Activated CD4-positive, alpha-beta T cell treated with anti-CD3 and anti-CD28 coated beads for 36 hours (primary cell): ENCODE measurements around the gene SH2D2A. TPM values are rescaled to one million over a fixed set of nuclear protein-coding genes. Genes with fewer than 3 reads are reported as not detected.

Source experiments
- ATAC-seq: fragments of 200-7000 bp; cut with Tn5 transposase; one replicate; pipeline ENCODE4 v1.10.0; 2021; ENCODE audit warnings: mild to moderate bottlenecking, moderate library complexity
- CTCF ChIA-PET: fragments of 350-600 bp; sonication (Branson Sonifier 250); formaldehyde crosslinking; loops from one replicate; lab custom pipeline; 2021; ENCODE audit warnings: antibody characterized with exemption; lab: Charles Lee
- POLR2A ChIA-PET: fragments of 350-600 bp; sonication (Branson Sonifier 250); formaldehyde crosslinking; loops from one replicate; lab custom pipeline; 2021; ENCODE audit warnings: antibody characterized with exemption, inconsistent platforms; lab: Charles Lee
- DNase-seq: peaks from one replicate; pipeline ENCODE4 v3.0.0-alpha.2; 2020
- H3K27ac Mint-ChIP-seq: one replicate; pipeline ENCODE4 v1.8.0; 2021; ENCODE audit warnings: mixed read lengths
- H3K27me3 Mint-ChIP-seq: one replicate; pipeline ENCODE4 v1.8.0; 2021; ENCODE audit warnings: mixed read lengths
- H3K36me3 Mint-ChIP-seq: one replicate; pipeline ENCODE4 v1.8.0; 2021; ENCODE audit warnings: low read depth, mixed read lengths
- H3K4me1 Mint-ChIP-seq: one replicate; pipeline ENCODE4 v1.8.0; 2021; ENCODE audit warnings: mixed read lengths
- H3K4me3 Mint-ChIP-seq: one replicate; pipeline ENCODE4 v1.8.0; 2021; ENCODE audit warnings: mild to moderate bottlenecking, moderate library complexity, mixed read lengths
- H3K9me3 Mint-ChIP-seq: one replicate; pipeline ENCODE4 v1.8.0; 2021; ENCODE audit warnings: low read depth, mixed read lengths
- intact Hi-C, 2 experiments: fragments of 100-400 bp; cut with DNase I in 1 of 2; cut with micrococcal nuclease in 1 of 2; formaldehyde crosslinking; loops; one replicate each; pipeline versions ENCODE4 v1.14.2 to v1.15.1; 2022 to 2024; cut with DNase I, micrococcal nuclease
- total RNA-seq, 2 experiments: library from RNA; stranded (reverse); gene quantifications; one replicate each; pipeline ENCODE4 v1.2.3, GENCODE V29; 2021

SH2D2A gene
- total RNA-seq, 2 experiments from 2014 or later, result 189 to 211 TPM

GRCh38 chr1:156811168-156811567 is 5.5 kb downstream of the SH2D2A start:
- CTCF ChIA-PET, result interaction anchor here (0.7 to 2.3 kb wide), 5 partner anchors 10 to 358 kb away, joined by 3 to 8 read pairs (median 6); partner anchors contain the start of genes INSRR and NTRK1
- POLR2A ChIA-PET, result no interaction called here

GRCh38 chr1:156809711-156810366 is 6.8 kb downstream of the SH2D2A start:
- ChIA-PET CTCF (interaction anchor here (1.0 to 2.5 kb wide), 7 partner anchors 9 to 104 kb away, joined by 3 to 14 read pairs (median 6); partner anchors contain the start of genes INSRR and NTRK1), POLR2A (interaction anchor here (0.6 kb wide), 1 partner anchor 12 kb away, joined by 3 read pairs; no protein-coding TSS in a partner anchor)
- H3K4me3 Mint-ChIP-seq, result no peak overlapping the region

More at GRCh38 chr1:156811168-156811567, 5.5 kb downstream of the SH2D2A start:
- Mint-ChIP-seq H3K27ac (peak overlapping the region; percentile 100), H3K27me3 (no peaks in the 10 kb centered on the region), H3K4me3 (peak overlapping the region; percentile 93), H3K36me3 (peaks cover 92% of the 10 kb centered on the region), H3K9me3 (no peaks in the 10 kb centered on the region), H3K4me1 (peaks cover 70% of the 10 kb centered on the region)
- DNase-seq (peak; percentile 12), ATAC-seq (no peak)
- intact Hi-C loops, result loop anchor here in 1 of 2 experiments (5.0 kb wide), 1 partner anchor 51 kb away; the partner anchor contains the start of gene NTRK1

DNA sequence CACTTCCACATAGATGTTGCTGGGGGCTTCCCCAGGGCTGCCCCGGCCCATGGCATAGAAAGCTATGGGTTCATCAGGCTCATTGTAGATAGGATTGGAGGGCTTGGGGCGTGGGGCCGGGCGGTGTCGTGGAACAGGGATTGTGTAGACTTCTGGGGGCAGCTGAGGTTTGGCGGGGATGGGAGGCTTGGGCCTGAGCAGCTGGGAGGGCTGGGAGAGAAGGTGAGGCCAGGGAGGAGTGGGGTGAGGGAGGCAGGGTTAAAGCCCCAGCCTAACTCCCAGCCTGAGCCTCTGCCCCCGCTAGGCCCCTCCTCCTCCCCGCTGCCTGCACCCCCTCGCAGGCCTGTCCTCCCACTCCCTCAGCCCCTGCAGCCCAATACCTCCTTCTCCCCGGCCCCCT is 7.4 kb downstream of the SH2D2A start:
- no peaks in the 10 kb centered on the region for H3K9me3 Mint-ChIP-seq
- ATAC-seq (no peak), DNase-seq (no peak)
- POLR2A ChIA-PET, result interaction anchor here (0.6 kb wide), 1 partner anchor 13 kb away, joined by 3 read pairs; no protein-coding TSS in a partner anchor
- H3K27ac Mint-ChIP-seq, result no peak overlapping the region
- peaks cover 80% of the 10 kb centered on the region for H3K36me3 Mint-ChIP-seq
- peaks cover 64% of the 10 kb centered on the region for H3K4me1 Mint-ChIP-seq
- no peaks in the 10 kb centered on the region for H3K27me3 Mint-ChIP-seq
- H3K4me3 Mint-ChIP-seq, result no peak overlapping the region
- intact Hi-C loops, result no loop called here
- CTCF ChIA-PET, result interaction anchor here (1.1 to 2.5 kb wide), 3 partner anchors 12 to 104 kb away, joined by 3 to 14 read pairs (median 6); partner anchors contain the start of genes INSRR and NTRK1

More at GRCh38 chr1:156809711-156810366, 6.8 kb downstream of the SH2D2A start:
- Mint-ChIP-seq H3K4me1 (peaks cover 67% of the 10 kb centered on the region), H3K27me3 (no peaks in the 10 kb centered on the region), H3K27ac (no peak overlapping the region), H3K36me3 (peaks cover 86% of the 10 kb centered on the region), H3K9me3 (no peaks in the 10 kb centered on the region)
- intact Hi-C loops, result loop anchor here in 1 of 2 experiments (5.0 kb wide), 1 partner anchor 52 kb away; the partner anchor contains the start of gene NTRK1
- DNase-seq (peak; percentile 2), ATAC-seq (no peak)

- Mint-ChIP-seq H3K36me3 (peaks cover 71% of the 10 kb centered on the region), H3K27me3 (no peaks in the 10 kb centered on the region), H3K9me3 (no peaks in the 10 kb centered on the region), H3K4me1 (peaks cover 60% of the 10 kb centered on the region), H3K27ac (peak overlapping the region; percentile 68), H3K4me3 (no peak overlapping the region)
- CTCF ChIA-PET, result interaction anchor here (1.1 to 2.5 kb wide), 6 partner anchors 11 to 119 kb away, joined by 3 to 14 read pairs (median 4); no protein-coding TSS in a partner anchor
- POLR2A ChIA-PET, result interaction anchor here (1.1 kb wide), 2 partner anchors 35 to 40 kb away, joined by 3 to 4 read pairs; no protein-coding TSS in a partner anchor
- intact Hi-C loops, result no loop called here
- no peak for ATAC-seq
- DNase-seq, result no peak
Observed at GRCh38 chr1:156808186-156809030, 8.2 kb downstream of the SH2D2A start.

DNA sequence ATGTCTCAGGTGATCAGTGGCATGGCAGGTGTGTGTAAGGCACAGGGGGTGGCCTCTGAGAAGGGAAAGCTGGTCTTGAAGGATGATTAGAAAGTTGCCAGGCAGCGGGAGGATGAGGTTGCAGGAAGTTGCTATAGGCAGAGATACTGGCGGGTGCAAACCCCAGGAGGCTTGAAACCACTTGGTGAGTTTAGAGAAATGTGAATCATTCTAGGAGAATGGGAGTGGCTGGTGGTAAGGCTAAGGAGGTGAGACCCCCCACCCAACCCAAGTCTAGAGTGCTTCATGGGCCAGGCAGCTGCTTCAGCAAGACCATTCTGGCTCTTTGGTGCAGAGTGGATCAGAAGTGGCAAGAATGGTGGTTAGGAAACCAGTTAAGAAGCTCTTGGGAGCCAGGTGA is 9.0 kb downstream of the SH2D2A start:
- Mint-ChIP-seq H3K4me1 (peaks cover 53% of the 10 kb centered on the region), H3K27ac (peak overlapping the region; percentile 68), H3K4me3 (no peak overlapping the region), H3K27me3 (no peaks in the 10 kb centered on the region), H3K36me3 (peaks cover 64% of the 10 kb centered on the region), H3K9me3 (no peaks in the 10 kb centered on the region)
- intact Hi-C loops, result no loop called here
- POLR2A ChIA-PET, result interaction anchor here (1.1 kb wide), 2 partner anchors 35 to 41 kb away, joined by 3 to 4 read pairs; no protein-coding TSS in a partner anchor
- ATAC-seq, result peak; percentile 64
- peak; percentile 66 for DNase-seq
- CTCF ChIA-PET, result interaction anchor here (1.1 to 2.5 kb wide), 6 partner anchors 10 to 118 kb away, joined by 3 to 14 read pairs (median 4); no protein-coding TSS in a partner anchor

DNA sequence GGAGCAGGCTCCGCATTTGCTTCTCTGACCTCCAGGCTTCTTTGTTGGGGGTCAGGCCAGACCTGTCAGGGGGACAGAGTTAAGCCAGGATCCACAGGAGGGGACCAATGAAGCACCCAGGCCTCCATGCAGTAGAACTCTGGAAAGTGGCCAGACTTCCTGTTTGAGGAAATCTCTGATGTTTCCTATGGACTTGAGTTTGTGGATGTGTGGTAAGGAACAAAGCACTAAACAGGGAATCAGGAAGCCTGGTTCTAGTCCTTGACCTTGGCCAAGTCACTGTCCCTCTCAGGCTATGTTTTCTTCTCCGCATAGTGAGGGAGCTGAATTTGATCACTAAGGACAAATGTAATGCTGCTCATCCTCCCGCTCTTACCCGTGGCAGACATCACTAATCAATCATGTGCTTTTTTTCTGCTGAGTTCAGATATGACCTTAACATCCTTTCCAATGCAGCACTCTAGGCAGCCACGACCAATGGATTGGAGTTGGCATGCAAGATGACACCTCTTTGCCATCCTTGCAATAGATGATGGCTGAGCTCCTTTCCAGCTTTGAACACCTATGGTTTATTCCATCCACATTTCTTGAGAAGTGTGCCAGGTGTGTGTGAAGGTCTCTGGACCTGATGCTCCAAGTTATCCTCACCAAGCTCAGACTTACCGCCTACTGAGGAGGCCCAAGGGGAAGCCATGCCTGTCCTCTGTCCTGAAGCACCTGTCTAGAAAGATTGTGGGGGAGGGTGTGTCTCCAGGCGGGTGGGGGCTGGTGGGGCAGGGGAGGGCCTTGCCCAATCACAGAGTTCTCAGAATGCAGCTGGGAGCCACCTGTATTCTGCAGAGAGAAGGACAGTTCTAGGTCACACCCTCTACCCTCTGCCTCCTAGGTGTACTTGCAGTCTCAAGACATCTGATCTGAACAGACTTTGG is 9.9 kb downstream of the SH2D2A start:
- no peak for DNase-seq
- H3K4me3 Mint-ChIP-seq, result no peak overlapping the region
- CTCF ChIA-PET, result interaction anchor here (0.6 to 2.5 kb wide), 7 partner anchors 9 to 117 kb away, joined by 3 to 14 read pairs (median 3); no protein-coding TSS in a partner anchor
- no peaks in the 10 kb centered on the region for H3K9me3 Mint-ChIP-seq
- intact Hi-C loops, result no loop called here
- POLR2A ChIA-PET, result interaction anchor here (1.1 kb wide), 1 partner anchor 42 kb away, joined by 3 read pairs; no protein-coding TSS in a partner anchor
- no peak for ATAC-seq
- peaks cover 44% of the 10 kb centered on the region for H3K4me1 Mint-ChIP-seq
- H3K27ac Mint-ChIP-seq, result peak overlapping the region; percentile 68
- no peaks in the 10 kb centered on the region for H3K27me3 Mint-ChIP-seq
- peaks cover 55% of the 10 kb centered on the region for H3K36me3 Mint-ChIP-seq

DNA sequence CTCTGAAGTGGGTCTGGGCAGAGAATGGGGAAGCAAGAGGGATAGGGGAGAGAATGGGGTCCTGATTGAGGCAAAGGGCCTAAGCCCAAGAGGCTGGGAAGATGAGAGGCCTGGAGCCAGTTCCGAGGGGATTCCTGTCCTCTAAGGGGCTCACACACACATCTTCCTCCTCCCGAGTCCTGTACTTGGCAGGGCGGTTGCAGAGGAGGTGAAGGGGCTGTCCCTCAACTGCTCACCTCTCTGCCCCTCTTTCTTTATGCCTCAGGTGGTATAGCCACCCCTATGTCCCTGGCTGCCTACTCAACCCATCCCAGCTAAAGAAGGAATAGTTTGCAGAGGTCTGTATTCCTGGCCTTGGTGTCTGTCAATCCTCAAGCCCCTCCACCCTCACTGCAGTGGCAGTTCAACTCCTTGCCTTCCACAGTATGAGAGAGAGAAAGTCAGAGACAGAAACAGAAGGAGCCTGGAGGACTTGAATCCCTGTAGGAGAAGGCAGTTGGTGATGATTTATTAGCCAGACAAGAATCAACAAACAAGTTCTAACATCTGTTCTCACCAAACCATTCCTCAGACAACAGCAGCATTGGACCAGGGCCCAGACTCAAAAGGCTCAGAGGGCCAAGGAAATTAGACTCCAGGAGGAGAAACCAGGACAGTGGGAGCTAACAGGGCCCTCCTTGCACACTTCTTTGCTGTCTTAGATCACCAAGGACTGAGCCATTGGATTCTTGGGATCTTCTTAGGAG is 10.7 kb downstream of the SH2D2A start:
- ChIA-PET CTCF (interaction anchor here (0.6 to 1.4 kb wide), 3 partner anchors 52 to 80 kb away, joined by 3 to 4 read pairs (median 3); no protein-coding TSS in a partner anchor), POLR2A (interaction anchor here (0.6 to 1.4 kb wide), 4 partner anchors 11 to 293 kb away, joined by 3 to 4 read pairs (median 4); no protein-coding TSS in a partner anchor)
- H3K4me3 Mint-ChIP-seq, result no peak overlapping the region
- no peaks in the 10 kb centered on the region for H3K27me3 Mint-ChIP-seq
- H3K27ac Mint-ChIP-seq, result peak overlapping the region; percentile 12
- H3K9me3 Mint-ChIP-seq, result no peaks in the 10 kb centered on the region
- ATAC-seq (no peak), DNase-seq (no peak)
- intact Hi-C loops, result no loop called here
- H3K36me3 Mint-ChIP-seq, result peaks cover 54% of the 10 kb centered on the region
- H3K4me1 Mint-ChIP-seq, result peaks cover 42% of the 10 kb centered on the region

DNA sequence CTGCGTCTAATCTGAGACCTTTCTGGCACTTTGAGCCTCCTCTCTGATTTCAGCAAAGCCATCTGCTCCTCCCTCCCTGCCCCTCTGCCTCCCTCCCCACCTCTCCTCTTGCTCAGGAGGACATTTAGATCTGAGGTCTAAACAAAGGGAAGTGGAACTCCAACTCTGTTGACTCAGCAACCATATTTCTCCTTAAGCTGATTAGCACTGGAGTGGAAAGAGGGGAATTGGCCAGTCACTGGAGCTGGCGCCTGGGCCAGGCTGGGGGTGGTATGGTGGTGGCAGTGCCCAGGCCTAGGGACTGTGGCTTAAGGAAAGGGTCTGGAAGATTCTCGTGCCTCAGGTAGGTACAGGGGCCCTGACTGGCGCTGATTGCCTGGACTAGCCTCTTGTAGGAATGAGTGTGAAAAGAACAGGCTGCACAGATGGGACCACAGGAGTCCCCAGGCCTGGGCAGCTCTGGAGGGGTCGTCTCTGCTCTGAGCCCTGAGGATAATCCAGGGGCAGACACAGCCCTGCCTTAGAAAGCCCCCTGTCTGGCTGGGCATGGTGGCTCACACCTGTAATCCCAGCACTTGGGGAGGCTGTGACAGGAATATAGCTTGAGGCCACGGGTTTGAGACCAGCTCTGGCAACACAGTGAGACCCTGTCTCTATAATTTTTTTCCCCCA is 11.9 kb downstream of the SH2D2A start:
- H3K27ac Mint-ChIP-seq, result peak overlapping the region; percentile 77
- H3K27me3 Mint-ChIP-seq, result no peaks in the 10 kb centered on the region
- peaks cover 55% of the 10 kb centered on the region for H3K36me3 Mint-ChIP-seq
- ChIA-PET POLR2A (interaction anchor here (0.6 to 1.4 kb wide), 2 partner anchors 55 to 99 kb away, joined by 4 read pairs; no protein-coding TSS in a partner anchor), CTCF (interaction anchor here (0.7 to 1.4 kb wide), 2 partner anchors 79 to 87 kb away, joined by 3 to 4 read pairs; no protein-coding TSS in a partner anchor)
- intact Hi-C loops, result no loop called here
- ATAC-seq (no peak), DNase-seq (no peak)
- no peaks in the 10 kb centered on the region for H3K9me3 Mint-ChIP-seq
- no peak overlapping the region for H3K4me3 Mint-ChIP-seq
- peaks cover 36% of the 10 kb centered on the region for H3K4me1 Mint-ChIP-seq

DNA sequence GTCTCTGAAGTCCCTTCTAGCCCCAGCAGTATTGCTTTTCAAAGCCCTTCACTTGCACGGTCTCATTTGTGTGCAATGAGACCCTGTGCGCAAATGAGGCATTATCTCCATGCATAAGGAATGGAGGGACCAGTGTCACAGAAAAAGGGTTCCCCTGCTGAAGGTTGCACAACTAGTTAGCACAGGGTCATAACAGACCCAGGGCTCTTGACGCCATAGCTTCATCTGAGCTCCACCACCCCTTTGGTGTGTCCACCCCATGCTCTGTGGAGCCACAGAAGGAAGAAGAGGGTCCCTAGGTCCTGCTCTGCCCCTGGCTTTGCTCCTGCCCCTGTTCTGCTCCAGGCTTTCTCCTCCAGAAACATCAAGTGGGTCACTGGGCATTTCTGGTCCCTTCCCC is 12.6 kb downstream of the SH2D2A start:
- H3K4me1 Mint-ChIP-seq, result peaks cover 31% of the 10 kb centered on the region
- no peaks in the 10 kb centered on the region for H3K27me3 Mint-ChIP-seq
- DNase-seq, result no peak
- no peak overlapping the region for H3K4me3 Mint-ChIP-seq
- H3K36me3 Mint-ChIP-seq, result peaks cover 52% of the 10 kb centered on the region
- POLR2A ChIA-PET, result no interaction called here
- intact Hi-C loops, result no loop called here
- H3K9me3 Mint-ChIP-seq, result no peaks in the 10 kb centered on the region
- CTCF ChIA-PET, result no interaction called here
- no peak for ATAC-seq
- peak overlapping the region; percentile 77 for H3K27ac Mint-ChIP-seq
